ENCODE data around the gene CC2D2B. TPM values are rescaled to one million over a fixed set of nuclear protein-coding genes. Genes with fewer than 3 reads are reported as not detected.
"Not testable (repeated sequence)": the region's sequence is repeated elsewhere in the genome, so short reads cannot be mapped to it uniquely, and the experiment has no call there.

Gene CC2D2B
- total and polyA plus RNA-seq, 8 donors = 0.09 to 0.55 (median 0.39) TPM; not detected in 2

DNA sequence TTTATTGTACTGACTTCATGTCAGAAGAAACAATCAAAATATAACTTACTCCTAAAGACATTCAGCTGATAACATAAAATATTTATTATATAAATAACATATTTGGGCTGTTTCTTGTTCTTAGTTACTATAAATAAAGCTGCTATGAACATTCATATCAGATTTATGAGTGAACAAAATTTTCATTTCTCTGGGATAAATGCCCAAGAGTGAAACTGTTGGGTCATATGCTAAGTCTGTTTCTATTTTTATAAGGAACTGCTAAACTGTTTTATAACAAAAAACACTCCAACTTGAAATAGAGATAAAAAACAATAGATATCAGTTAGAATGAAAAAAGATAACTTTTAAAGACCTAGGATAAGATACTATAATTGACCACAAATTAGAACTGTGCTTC, 26.5 kb upstream of the CC2D2B start:
- no peaks in the 10 kb centered on the region for H3K36me3 ChIP-seq
- H3K27ac ChIP-seq = no peak overlapping the region
- ATAC-seq (no peak), DNase-seq (no peak), FAIRE-seq (peak; percentile 75)
- no peaks in the 10 kb centered on the region for H3K27me3 ChIP-seq
- intact Hi-C loops (cut with DNase I) = no loop called here
- H3K4me1 ChIP-seq = no peaks in the 10 kb centered on the region
- no peaks in the 10 kb centered on the region for H3K9me3 ChIP-seq
- TF ChIP-seq, protein P1, sequence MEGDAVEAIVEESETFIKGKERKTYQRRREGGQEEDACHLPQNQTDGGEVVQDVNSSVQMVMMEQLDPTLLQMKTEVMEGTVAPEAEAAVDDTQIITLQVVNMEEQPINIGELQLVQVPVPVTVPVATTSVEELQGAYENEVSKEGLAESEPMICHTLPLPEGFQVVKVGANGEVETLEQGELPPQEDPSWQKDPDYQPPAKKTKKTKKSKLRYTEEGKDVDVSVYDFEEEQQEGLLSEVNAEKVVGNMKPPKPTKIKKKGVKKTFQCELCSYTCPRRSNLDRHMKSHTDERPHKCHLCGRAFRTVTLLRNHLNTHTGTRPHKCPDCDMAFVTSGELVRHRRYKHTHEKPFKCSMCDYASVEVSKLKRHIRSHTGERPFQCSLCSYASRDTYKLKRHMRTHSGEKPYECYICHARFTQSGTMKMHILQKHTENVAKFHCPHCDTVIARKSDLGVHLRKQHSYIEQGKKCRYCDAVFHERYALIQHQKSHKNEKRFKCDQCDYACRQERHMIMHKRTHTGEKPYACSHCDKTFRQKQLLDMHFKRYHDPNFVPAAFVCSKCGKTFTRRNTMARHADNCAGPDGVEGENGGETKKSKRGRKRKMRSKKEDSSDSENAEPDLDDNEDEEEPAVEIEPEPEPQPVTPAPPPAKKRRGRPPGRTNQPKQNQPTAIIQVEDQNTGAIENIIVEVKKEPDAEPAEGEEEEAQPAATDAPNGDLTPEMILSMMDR (IDR thresholded peaks at IDR 0.05) = no peak
- no peak overlapping the region for H3K4me3 ChIP-seq

DNA sequence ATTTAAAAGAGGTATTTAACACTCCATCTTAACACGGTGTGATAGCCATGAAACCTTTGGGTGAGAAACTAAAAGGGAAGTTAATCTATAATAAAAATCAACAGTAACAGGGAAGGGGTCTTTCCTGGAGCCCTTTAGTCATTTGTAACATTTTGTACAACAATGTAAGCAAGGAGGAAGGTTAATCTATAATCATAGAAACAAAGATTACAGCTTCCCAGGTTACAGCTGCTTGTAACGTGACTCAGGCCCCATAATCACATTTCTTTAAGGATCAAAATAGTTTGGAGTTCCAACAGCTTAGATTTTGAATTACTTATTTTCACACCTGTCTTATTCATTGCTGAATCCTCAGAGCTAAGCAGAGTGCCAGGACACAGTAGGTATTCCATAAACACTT, 17.9 kb upstream of the CC2D2B start:
- intact Hi-C loops (cut with DNase I) = no loop called here
- H3K27me3 ChIP-seq = no peaks in the 10 kb centered on the region
- no peak for DNase-seq
- H3K9me3 ChIP-seq = no peaks in the 10 kb centered on the region
- no peak for ATAC-seq
- H3K4me3 ChIP-seq = no peak overlapping the region
- H3K4me1 ChIP-seq = no peaks in the 10 kb centered on the region
- no peak for FAIRE-seq
- H3K27ac ChIP-seq = no peak overlapping the region
- no peaks in the 10 kb centered on the region for H3K36me3 ChIP-seq
- 52 to 66% methylated on average over 2 of the region's 2 CpGs for WGBS, 2 donors
- TF ChIP-seq, protein P1 (IDR thresholded peaks at IDR 0.05) = no peak

DNA sequence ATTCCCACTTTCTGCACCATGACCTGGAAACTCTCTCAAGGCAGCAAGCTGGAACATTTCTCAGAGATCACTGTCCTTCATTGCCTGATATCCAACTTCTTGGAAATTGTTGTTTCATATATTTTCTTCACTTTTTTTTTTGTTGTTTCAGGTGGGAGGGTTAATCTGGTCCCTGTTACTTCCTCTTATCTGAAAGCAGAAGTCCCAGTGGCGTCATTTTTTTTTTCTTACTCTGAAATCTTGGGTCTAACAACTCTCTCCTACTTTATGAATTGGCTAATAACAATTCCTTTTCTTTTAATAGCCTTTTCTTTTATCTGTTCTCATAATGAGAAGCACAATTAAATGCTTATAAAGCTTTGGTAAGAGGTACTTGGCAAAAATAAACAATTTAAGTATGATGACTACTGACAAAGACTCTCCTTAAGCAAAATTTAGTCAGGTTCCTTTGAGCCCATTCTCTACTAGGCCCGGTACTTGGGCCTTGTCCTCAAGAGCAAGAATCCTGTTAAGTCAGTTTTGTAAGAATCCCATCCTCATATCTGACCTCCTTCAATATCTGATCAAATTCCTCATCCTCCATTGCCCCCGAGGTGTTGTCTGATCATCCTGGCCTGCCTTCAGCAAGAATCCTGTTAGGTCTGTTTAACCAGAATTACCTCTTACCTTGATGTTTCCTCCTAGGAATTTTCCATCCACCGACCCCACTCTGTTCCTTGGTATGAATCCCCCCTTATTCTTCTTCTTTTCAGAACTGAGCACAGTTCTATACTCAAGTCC, 11.5 kb upstream of the CC2D2B start:
- Histone ChIP-seq H3K9me3 (no peaks in the 10 kb centered on the region), H3K36me3 (peaks cover 0 to 11% (median 0%) of the 10 kb centered on the region in 3 donors), H3K4me1 (no peaks in the 10 kb centered on the region), H3K4me3 (no peak overlapping the region), H3K27me3 (no peaks in the 10 kb centered on the region), H3K27ac (no peak overlapping the region)
- no peak for DNase-seq
- no peak for FAIRE-seq
- TF ChIP-seq, protein P1 (IDR thresholded peaks at IDR 0.05) = no peak
- no peak for ATAC-seq
- intact Hi-C loops (cut with DNase I) = no loop called here
- 88 to 97% methylated on average over 4 of the region's 4 CpGs for WGBS, 2 donors

DNA sequence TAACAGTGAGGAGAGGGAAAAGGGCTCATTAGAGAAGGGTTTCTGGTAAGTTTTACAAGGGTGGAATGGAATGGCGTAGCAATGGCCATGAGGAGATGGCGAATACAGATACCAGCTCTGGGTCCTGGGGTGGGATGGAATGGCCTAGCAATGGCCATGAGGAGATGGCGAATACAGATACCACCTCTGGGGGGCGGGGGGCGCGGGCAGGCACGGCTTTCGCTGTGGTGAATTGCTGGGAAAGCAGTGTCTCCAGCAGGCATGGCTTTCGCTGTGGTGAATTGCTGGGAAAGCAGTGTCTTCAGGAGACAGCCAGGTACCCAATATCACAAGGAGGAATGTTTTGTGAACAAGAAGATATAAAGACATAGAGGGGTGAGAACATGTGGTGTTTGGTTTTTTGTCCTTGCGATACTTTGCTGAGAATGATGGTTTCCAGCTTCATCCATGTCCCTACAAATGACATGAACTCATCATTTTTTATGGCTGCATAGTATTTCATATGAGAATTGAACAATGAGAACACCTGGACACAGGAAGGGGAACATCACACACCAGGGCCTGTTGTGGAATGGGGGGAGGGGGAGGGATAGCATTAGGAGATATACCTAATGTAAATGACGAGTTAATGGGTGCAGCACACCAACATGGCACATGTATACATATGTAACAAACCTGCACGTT, 1.7 kb upstream of the CC2D2B start:
- H3K36me3 ChIP-seq; FAIRE-seq; intact Hi-C loops (cut with DNase I); H3K4me1 ChIP-seq; ATAC-seq; H3K9me3 ChIP-seq; H3K4me3 ChIP-seq; H3K27ac ChIP-seq; H3K27me3 ChIP-seq: not testable (repeated sequence)
- peak in 1 of 6 donors; percentile 17 for DNase-seq
- WGBS, 2 donors = 95 to 98% methylated on average over 12 of the region's 12 CpGs

DNA sequence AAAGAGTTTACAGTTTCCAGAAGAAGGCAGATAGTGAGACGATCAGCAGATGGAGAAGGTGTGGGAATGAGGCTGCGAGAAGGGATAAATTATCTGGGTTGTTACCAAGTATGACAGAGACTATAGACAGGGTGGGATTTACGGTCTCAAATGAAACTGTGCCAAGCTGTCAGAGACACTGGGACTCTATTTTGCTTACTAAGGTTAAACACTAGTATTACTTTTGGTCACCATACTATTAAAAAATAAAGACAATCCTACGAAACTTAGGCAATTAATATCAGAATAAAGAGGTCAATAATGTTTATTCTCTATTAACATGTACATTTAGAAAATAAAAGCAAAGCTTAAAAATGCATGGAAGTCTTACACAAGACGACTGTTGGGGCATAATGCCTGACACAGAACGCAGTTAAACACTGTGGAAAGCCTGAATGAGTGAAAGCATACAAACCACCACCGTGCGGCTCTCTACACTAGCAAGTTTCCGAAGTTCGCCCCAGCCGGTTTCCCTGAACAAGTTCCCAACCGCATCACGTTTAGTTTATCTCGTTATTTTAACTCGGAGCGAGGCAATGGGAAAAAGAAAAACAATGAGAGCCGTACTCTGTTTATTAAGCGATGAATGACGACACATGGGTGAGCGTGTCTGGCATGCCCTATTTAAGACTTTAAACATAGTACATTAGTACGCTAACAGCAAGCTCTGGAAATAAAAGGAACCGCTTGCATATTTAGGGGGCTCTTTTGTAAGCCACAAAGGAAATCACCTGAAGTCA, 909 bp upstream of the CC2D2B start:
- FAIRE-seq (no peak), ATAC-seq (peak; percentile 51 to 72 (median 64)), DNase-seq (peak in 5 of 6 donors; percentile 19 to 60 (median 30))
- 9 to 10% methylated on average over 22 of the region's 22 CpGs for WGBS, 2 donors
- TF ChIP-seq, protein P1 (IDR thresholded peaks at IDR 0.05) = no peak
- peak overlapping the region; percentile 71 to 75 (median 74) for H3K27ac ChIP-seq
- intact Hi-C loops (cut with DNase I) = no loop called here
- no peaks in the 10 kb centered on the region for H3K36me3 ChIP-seq
- peak overlapping the region; percentile 39 to 74 (median 68) for H3K4me3 ChIP-seq
- no peaks in the 10 kb centered on the region for H3K27me3 ChIP-seq
- H3K9me3 ChIP-seq = no peaks in the 10 kb centered on the region
- peaks cover 0 to 3% (median 0%) of the 10 kb centered on the region in 3 donors for H3K4me1 ChIP-seq
